Measurements from ENCODE around the gene MAPKBP1.

- TF ChIP-seq CTCF (IDR thresholded peaks at IDR 0.05) (no peak), TEAD4 (CRISPR knock-in tag; IDR thresholded peaks at IDR 0.05) (no peak), USF2 (CRISPR knock-in tag; IDR thresholded peaks at IDR 0.05) (no peak)
Measured at GRCh38 chr15:41876689-41877088, 102.4 kb downstream of the MAPKBP1 start.

All from WTC11 (cell line).